GM23248 (cell line): ENCODE measurements around the gene C1GALT1. TPM values are rescaled to one million over a fixed set of nuclear protein-coding genes. Genes with fewer than 3 reads are reported as not detected.

ENCODE experiments used
- DNase-seq: peaks from one replicate; pipeline ENCODE4 v3.0.0-alpha.2; 2015
- H2AFZ ChIP-seq: fragments of 200-600 bp; sonication (generic); 2 replicates; pipeline ENCODE4 v1.6.1; 2016; ENCODE audit warnings: antibody characterized with exemption
- H3F3A ChIP-seq: fragments of 200-600 bp; sonication (generic); 2 replicates; pipeline ENCODE4 v1.6.1; 2016; ENCODE audit warnings: mild to moderate bottlenecking, antibody characterized with exemption, mixed run types; ENCODE audit not compliant: insufficient read depth
- H3K27ac ChIP-seq: fragments of 200-600 bp; sonication (generic); 2 replicates; pipeline ENCODE4 v1.5.1; 2016; ENCODE audit warnings: mild to moderate bottlenecking
- H3K27me3 ChIP-seq: fragments of 200-600 bp; sonication (generic); replicated peaks from 2 replicates; pipeline ENCODE4 v1.6.1; 2016; ENCODE audit warnings: mild to moderate bottlenecking; ENCODE audit not compliant: insufficient read depth
- H3K36me3 ChIP-seq: fragments of 200-600 bp; sonication (generic); 2 replicates; pipeline ENCODE4 v1.6.1; 2016; ENCODE audit warnings: low read depth, mild to moderate bottlenecking
- H3K4me1 ChIP-seq: fragments of 200-600 bp; sonication (generic); 2 replicates; pipeline ENCODE4 v1.6.1; 2016; ENCODE audit warnings: mild to moderate bottlenecking; ENCODE audit not compliant: insufficient read depth
- H3K4me2 ChIP-seq: fragments of 200-600 bp; sonication (generic); one replicate; pipeline ENCODE4 v1.6.1; 2016; ENCODE audit warnings: mild to moderate bottlenecking; ENCODE audit not compliant: unreplicated experiment
- H3K4me3 ChIP-seq: fragments of 200-600 bp; sonication (generic); 2 replicates; pipeline ENCODE4 v1.5.1; 2016; ENCODE audit warnings: mild to moderate bottlenecking
- H3K79me2 ChIP-seq: fragments of 200-600 bp; sonication (generic); 2 replicates; pipeline ENCODE4 v1.6.1; 2016; ENCODE audit warnings: mild to moderate bottlenecking; ENCODE audit not compliant: insufficient read depth
- H3K9ac ChIP-seq: fragments of 200-600 bp; sonication (generic); 2 replicates; pipeline ENCODE4 v1.6.1; 2016; ENCODE audit warnings: mild to moderate bottlenecking
- H3K9me2 ChIP-seq: fragments of 200-600 bp; sonication (generic); 2 replicates; pipeline ENCODE4 v1.6.1; 2016; ENCODE audit warnings: mixed run types, mild to moderate bottlenecking, moderate library complexity; ENCODE audit not compliant: insufficient read depth
- H3K9me3 ChIP-seq: fragments of 200-600 bp; sonication (generic); one replicate; pipeline ENCODE4 v1.6.1; 2017; ENCODE audit warnings: low read depth
- H4K20me1 ChIP-seq: fragments of 200-600 bp; sonication (generic); 2 replicates; pipeline ENCODE4 v1.6.0; 2016; ENCODE audit not compliant: insufficient read depth
- EZH2 ChIP-seq: fragments of 200-600 bp; sonication (generic); IDR thresholded peaks from 2 replicates; pipeline ENCODE4 v1.6.1; 2018; ENCODE audit warnings: antibody characterized with exemption, mild to moderate bottlenecking; ENCODE audit not compliant: insufficient read depth, poor library complexity, severe bottlenecking
- EZH2phosphoT487 ChIP-seq: fragments of 200-600 bp; sonication (generic); IDR thresholded peaks from 2 replicates; pipeline ENCODE4 v1.6.1; 2018; ENCODE audit warnings: antibody characterized with exemption, moderate library complexity, mild to moderate bottlenecking, low read depth; ENCODE audit not compliant: insufficient read depth
- WGBS, 2 experiments: methylation state at CpG; one replicate each; pipeline ENCODE4 v1.1.6; 2015 to 2017; ENCODE audit warnings: low lambda C conversion rate in 2 of 2, low coverage in 1 of 2; ENCODE audit errors: missing lambda C conversion rate in 2 of 2; 5-methylcytosine and 5-hydroxymethylcytosine counted together
- in situ Hi-C: fragments of 300-500 bp; cut with MboI; formaldehyde crosslinking; loops from 2 replicates; pipeline ENCODE4 v1.15.0; 2020
- polyA plus RNA-seq: library from polyadenylated mRNA; unstranded; fragments of >200 nt; fragmentation: Nextera tagmentation; extraction: Ambion mirVana; gene quantifications from 2 replicates; pipeline ENCODE4 v1.2.1, GENCODE V29; 2016
- total RNA-seq: library from RNA; depleted of rRNA; stranded (reverse); fragments of >200 nt; shearing (Covaris generic); gene quantifications from 2 replicates; pipeline ENCODE4 v1.2.3, GENCODE V29; 2014

C1GALT1 gene
- total and polyA plus RNA-seq, 2 experiments from 2014 or later: 72.7 to 75.2 TPM

DNA sequence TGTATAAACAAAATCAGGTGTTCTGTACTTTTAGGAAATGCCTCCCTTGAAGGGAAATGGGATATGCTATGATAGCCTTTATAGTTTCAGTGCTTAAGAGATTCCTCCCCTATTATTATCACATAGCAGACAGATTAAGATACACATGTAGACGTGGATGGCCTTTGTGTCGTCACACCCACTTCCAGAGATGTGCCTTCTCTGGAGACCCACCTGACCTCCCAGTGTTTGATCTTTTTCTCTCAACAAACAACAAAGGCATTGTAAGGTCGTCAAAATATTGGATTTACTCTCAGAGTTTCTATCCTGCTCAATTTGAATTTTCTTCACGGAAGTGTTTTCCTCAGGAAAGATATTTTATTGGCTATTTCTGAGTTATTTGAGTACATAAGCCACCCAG is 25.7 kb upstream of the C1GALT1 start:
- Histone ChIP-seq H3K4me2 (peak overlapping the region; percentile 90), H3K27ac (peak overlapping the region; percentile 82), H3K9me2 (no peaks in the 10 kb centered on the region), H3K4me3 (peak overlapping the region; percentile 75; the same call in 1 of the 2 replicates), H4K20me1 (no peaks in the 10 kb centered on the region), H3K79me2 (peaks cover 37% of the 10 kb centered on the region), H3K9me3 (no peaks in the 10 kb centered on the region), H3K4me1 (peaks cover 23% of the 10 kb centered on the region), H3K9ac (peak overlapping the region; percentile 74), H2AFZ (peak overlapping the region; percentile 62), H3K27me3 (no peaks in the 10 kb centered on the region), H3F3A (peaks cover 22% of the 10 kb centered on the region), H3K36me3 (no peaks in the 10 kb centered on the region)
- no peak for TF ChIP-seq EZH2phosphoT487
- no peak for TF ChIP-seq EZH2
- peak; percentile 2 for DNase-seq
- WGBS, 2 experiments: 51% methylated on average over 4 of the region's 4 CpGs
- in situ Hi-C loops: no loop called here

- no peaks in the 10 kb centered on the region for H4K20me1 ChIP-seq
- peak overlapping the region; percentile 62 for H2AFZ ChIP-seq
- peaks cover 39% of the 10 kb centered on the region for H3K79me2 ChIP-seq
- in situ Hi-C loops: no loop called here
- peaks cover 22% of the 10 kb centered on the region for H3F3A ChIP-seq
- H3K4me1 ChIP-seq: peaks cover 23% of the 10 kb centered on the region
- H3K4me2 ChIP-seq: peak overlapping the region; percentile 90
- no peaks in the 10 kb centered on the region for H3K9me3 ChIP-seq
- peak overlapping the region; percentile 75 for H3K4me3 ChIP-seq
- H3K27ac ChIP-seq: peak overlapping the region; percentile 82
- H3K9me2 ChIP-seq: no peaks in the 10 kb centered on the region
- no peaks in the 10 kb centered on the region for H3K27me3 ChIP-seq
- H3K9ac ChIP-seq: peak overlapping the region; percentile 74
- peak; percentile 84 for DNase-seq
- no peak for TF ChIP-seq EZH2
- TF ChIP-seq EZH2phosphoT487: no peak
- 23 to 26% methylated on average over 2 of the region's 2 CpGs for WGBS, 2 experiments
- no peaks in the 10 kb centered on the region for H3K36me3 ChIP-seq
These were observed 25.0 kb upstream of the C1GALT1 start for GRCh38 chr7:7157177-7157886.

GRCh38 chr7:7157887-7158271 is 24.5 kb upstream of the C1GALT1 start:
- Histone ChIP-seq H3K36me3 (no peaks in the 10 kb centered on the region), H3K9ac (peak overlapping the region; percentile 74), H3K27ac (peak overlapping the region; percentile 82), H3K4me1 (peaks cover 23% of the 10 kb centered on the region), H3K4me3 (peak overlapping the region; percentile 75), H3K9me3 (no peaks in the 10 kb centered on the region), H3K27me3 (no peaks in the 10 kb centered on the region), H2AFZ (peak overlapping the region; percentile 62), H3K9me2 (no peaks in the 10 kb centered on the region), H3K4me2 (peak overlapping the region; percentile 90), H4K20me1 (no peaks in the 10 kb centered on the region), H3K79me2 (peaks cover 39% of the 10 kb centered on the region), H3F3A (peaks cover 22% of the 10 kb centered on the region)
- TF ChIP-seq EZH2phosphoT487 (no peak), EZH2 (no peak)
- in situ Hi-C loops: no loop called here
- DNase-seq: peak; percentile 86

- Histone ChIP-seq H3K4me1 (peaks cover 23% of the 10 kb centered on the region), H3K4me3 (peak overlapping the region; percentile 75), H3K27ac (no peak overlapping the region), H3K4me2 (peak overlapping the region; percentile 90), H3K9ac (no peak overlapping the region), H3K36me3 (no peaks in the 10 kb centered on the region), H2AFZ (0 out of 2 replicates have a peak overlapping the region, but pooled peaks have one; percentile 40), H3F3A (peaks cover 22% of the 10 kb centered on the region), H3K27me3 (no peaks in the 10 kb centered on the region), H3K79me2 (peaks cover 46% of the 10 kb centered on the region), H4K20me1 (no peaks in the 10 kb centered on the region), H3K9me2 (no peaks in the 10 kb centered on the region), H3K9me3 (no peaks in the 10 kb centered on the region)
- TF ChIP-seq EZH2: no peak
- no peak for TF ChIP-seq EZH2phosphoT487
- peak; percentile 30 for DNase-seq
- in situ Hi-C loops: no loop called here
- WGBS, 2 experiments: 91 to 92% methylated on average over 6 of the region's 6 CpGs
These were observed 23.2 kb upstream of the C1GALT1 start for GRCh38 chr7:7159063-7159658.
